Right atrium auricular region (tissue), 2 donors: ENCODE data around the gene LRRK1. TPM values are rescaled to one million over a fixed set of nuclear protein-coding genes. Genes with fewer than 3 reads are reported as not detected.
A peak's percentile ranks its signal among the peaks of the same experiment; 100 is the strongest.

Source experiments
- DNase-seq: peaks from one replicate; pipeline ENCODE4 v3.0.0-alpha.2; 2019; ENCODE audit warnings: low spot score
- H3K27ac ChIP-seq, 2 donors: fragments of 200-600 bp; sonication (generic); 1 replicate in 1 of 2; 2 replicates in 1 of 2; pipeline ENCODE4 v1.5.1; 2016 to 2019
- H3K27me3 ChIP-seq, 2 donors: fragments of 200-600 bp; sonication (generic); one replicate each; pipeline versions ENCODE4 v1.5.1 to v1.6.0; 2017 to 2019
- H3K36me3 ChIP-seq: fragments of 200-600 bp; sonication (generic); one replicate; pipeline ENCODE4 v1.5.1; 2016
- H3K4me1 ChIP-seq, 2 donors: fragments of 200-600 bp; sonication (generic); one replicate each; pipeline versions ENCODE4 v1.5.1 to v1.6.0; 2017 to 2019
- H3K4me3 ChIP-seq, 2 donors: fragments of 200-600 bp; sonication (generic); 1 replicate in 1 of 2; 2 replicates in 1 of 2; pipeline ENCODE4 v1.5.1; 2017 to 2019; ENCODE audit warnings: mild to moderate bottlenecking in 1 of 2, moderate library complexity in 1 of 2
- H3K9me3 ChIP-seq, 2 donors: fragments of 200-600 bp; sonication (generic); one replicate each; pipeline ENCODE4 v1.5.1; 2019
- CTCF ChIP-seq, 2 donors: fragments of 200-600 bp; sonication (generic); IDR thresholded peaks; one replicate each; pipeline ENCODE4 v1.5.1; 2019; ENCODE audit warnings: antibody characterized with exemption in 2 of 2
- total RNA-seq, 2 donors: library from RNA; depleted of rRNA; stranded (reverse); fragments of >200 nt; gene quantifications; one replicate each; pipeline ENCODE4 v1.1.0, GENCODE V29; 2016

Gene LRRK1
- total RNA-seq, 2 donors from 2014 or later, result 1.9 to 4.4 TPM

DNA sequence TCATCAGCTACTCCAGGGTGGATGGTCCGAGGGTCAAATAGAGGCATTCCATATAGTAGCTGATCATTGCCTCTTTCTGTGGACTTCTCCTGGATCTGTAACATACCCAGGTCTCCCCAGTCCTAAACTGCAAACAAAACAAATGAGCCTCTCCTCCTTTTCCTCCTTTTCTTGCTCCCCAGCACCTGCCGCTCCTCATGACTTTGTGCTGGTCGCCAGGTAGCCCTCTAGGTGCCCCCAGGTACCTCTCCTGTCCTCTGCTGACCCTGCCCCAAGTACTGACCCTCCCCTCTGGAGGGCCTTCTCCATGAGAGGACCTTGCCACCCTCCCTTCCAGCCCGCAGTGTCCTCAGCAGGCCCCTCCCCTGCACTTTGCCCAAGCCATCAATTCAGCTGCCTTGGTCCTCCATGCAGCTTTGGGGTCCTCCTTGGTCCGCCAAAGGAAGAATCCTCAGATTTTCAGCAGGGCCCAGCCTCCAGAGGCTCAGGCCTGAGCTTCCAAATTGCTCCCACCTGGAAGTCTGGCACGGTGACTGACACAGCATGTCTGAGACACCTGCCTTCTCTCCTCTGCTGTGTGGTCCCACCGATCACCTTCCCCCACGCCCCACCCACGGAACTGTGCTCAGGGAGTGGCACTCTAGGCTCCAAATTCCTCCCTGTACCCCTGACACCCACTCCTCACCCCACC, 111.0 kb downstream of the LRRK1 start:
- peaks cover 0 to 14% of the 10 kb centered on the region in 2 donors for H3K4me1 ChIP-seq
- H3K27me3 ChIP-seq, result no peaks in the 10 kb centered on the region
- DNase-seq, result peak; percentile 46
- H3K36me3 ChIP-seq, result no peaks in the 10 kb centered on the region
- no peak for TF ChIP-seq CTCF (IDR thresholded peaks at IDR 0.05)
- no peak overlapping the region for H3K4me3 ChIP-seq
- H3K27ac ChIP-seq, result no peak overlapping the region
- H3K9me3 ChIP-seq, result peaks cover 0 to 10% of the 10 kb centered on the region in 2 donors

DNA sequence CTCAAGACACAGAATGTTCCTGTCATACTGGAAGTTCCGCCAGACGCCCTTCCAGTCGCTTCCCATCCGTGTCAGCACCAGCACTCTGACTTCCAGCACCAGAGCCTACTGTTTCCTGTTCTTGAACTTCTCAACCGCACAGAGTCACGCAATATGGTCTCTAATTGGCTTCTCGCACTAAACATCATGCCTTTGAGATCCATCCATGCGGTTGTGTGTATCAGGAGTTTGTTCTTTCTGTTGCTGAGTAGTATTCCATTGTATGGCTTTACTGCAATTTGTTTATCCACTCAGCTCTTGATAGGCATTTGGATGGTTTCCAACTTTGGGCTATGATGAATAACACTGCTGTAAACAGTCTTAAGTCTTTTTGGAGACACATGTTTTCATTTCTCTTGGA, 112.1 kb downstream of the LRRK1 start:
- TF ChIP-seq CTCF (IDR thresholded peaks at IDR 0.05), result no peak
- H3K4me3 ChIP-seq, result no peak overlapping the region
- H3K36me3 ChIP-seq, result no peaks in the 10 kb centered on the region
- no peaks in the 10 kb centered on the region for H3K27me3 ChIP-seq
- H3K4me1 ChIP-seq, result peaks cover 0 to 12% of the 10 kb centered on the region in 2 donors
- H3K27ac ChIP-seq, result no peak overlapping the region
- DNase-seq, result no peak
- H3K9me3 ChIP-seq, result peaks cover 0 to 18% of the 10 kb centered on the region in 2 donors

GRCh38 chr15:101033801-101034200, 114.6 kb downstream of the LRRK1 start:
- no peak overlapping the region for H3K27ac ChIP-seq
- no peaks in the 10 kb centered on the region for H3K36me3 ChIP-seq
- H3K4me1 ChIP-seq, result no peaks in the 10 kb centered on the region
- no peak for TF ChIP-seq CTCF (IDR thresholded peaks at IDR 0.05)
- H3K4me3 ChIP-seq, result no peak overlapping the region
- peaks cover 0 to 19% of the 10 kb centered on the region in 2 donors for H3K9me3 ChIP-seq
- no peak for DNase-seq
- no peaks in the 10 kb centered on the region for H3K27me3 ChIP-seq

DNA sequence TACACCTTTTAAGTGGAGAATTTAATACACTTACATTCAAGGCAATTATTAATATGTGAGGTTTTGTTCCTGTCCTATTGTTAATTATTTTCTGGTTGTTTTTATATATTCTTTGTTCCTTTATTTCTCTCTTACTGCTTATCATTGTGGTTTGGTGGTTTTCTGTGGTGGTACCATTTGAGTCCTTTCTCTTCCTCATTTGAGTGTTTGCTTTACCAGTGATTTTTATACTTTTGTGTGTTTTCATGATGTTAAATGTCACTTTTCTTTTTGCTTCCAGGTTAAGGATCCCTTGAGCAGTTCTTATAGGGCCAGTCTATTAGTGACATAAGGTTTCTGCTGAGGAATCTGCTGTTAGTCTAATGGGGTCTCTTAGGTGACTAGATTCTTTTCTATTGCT, 116.5 kb downstream of the LRRK1 start:
- H3K4me1 ChIP-seq, result no peaks in the 10 kb centered on the region
- peaks cover 0 to 20% of the 10 kb centered on the region in 2 donors for H3K9me3 ChIP-seq
- no peak overlapping the region for H3K4me3 ChIP-seq
- no peak overlapping the region for H3K27ac ChIP-seq
- H3K36me3 ChIP-seq, result no peaks in the 10 kb centered on the region
- TF ChIP-seq CTCF (IDR thresholded peaks at IDR 0.05), result no peak
- DNase-seq, result no peak
- H3K27me3 ChIP-seq, result no peaks in the 10 kb centered on the region

GRCh38 chr15:101036189-101036588, 117.0 kb downstream of the LRRK1 start:
- DNase-seq, result no peak
- H3K4me3 ChIP-seq, result no peak overlapping the region
- peaks cover 0 to 26% of the 10 kb centered on the region in 2 donors for H3K9me3 ChIP-seq
- no peaks in the 10 kb centered on the region for H3K36me3 ChIP-seq
- H3K27me3 ChIP-seq, result no peaks in the 10 kb centered on the region
- no peaks in the 10 kb centered on the region for H3K4me1 ChIP-seq
- TF ChIP-seq CTCF (IDR thresholded peaks at IDR 0.05), result no peak
- H3K27ac ChIP-seq, result no peak overlapping the region
